HepG2 (cell line): ENCODE results near the gene FEV. TPM values are rescaled to one million over a fixed set of nuclear protein-coding genes. Genes with fewer than 3 reads are reported as not detected.
A peak's percentile ranks its signal among the peaks of the same experiment; 100 is the strongest.

Source experiments
- HES4 ChIP-seq: sonication (generic); formaldehyde crosslinking; IDR thresholded peaks from 2 replicates; pipeline ENCODE4 v1.9.0; 2021; ENCODE audit warnings: mild to moderate bottlenecking, missing genetic modification reagents, borderline replicate concordance
- SALL1 ChIP-seq: sonication (generic); formaldehyde crosslinking; IDR thresholded peaks from 2 replicates; pipeline ENCODE4 v1.8.0; 2022; ENCODE audit warnings: mild to moderate bottlenecking, missing genetic modification reagents
- SP1 ChIP-seq, 2 experiments: fragments of 450-650 bp in 1 of 2; sonication (generic) in 1 of 2; formaldehyde crosslinking in 1 of 2; IDR thresholded peaks; 2 replicates each; pipeline versions ENCODE4 v1.4.0 to v1.6.1; 2016 to 2020; ENCODE audit warnings: missing genetic modification reagents in 1 of 2
- SRF ChIP-seq: IDR thresholded peaks from 2 replicates; pipeline ENCODE4 v1.6.1; 2011; ENCODE audit warnings: mild to moderate bottlenecking, low read depth, low read length, moderate library complexity
- ZNF224 ChIP-seq: sonication (generic); formaldehyde crosslinking; IDR thresholded peaks from 2 replicates; pipeline ENCODE4 v1.5.0; 2020; ENCODE audit warnings: mild to moderate bottlenecking, missing genetic modification reagents
- ZNF891 ChIP-seq: sonication (generic); formaldehyde crosslinking; IDR thresholded peaks from 2 replicates; pipeline ENCODE4 v1.5.0; 2020; ENCODE audit warnings: mild to moderate bottlenecking, missing genetic modification reagents
- polyA plus RNA-seq, 8 experiments: library from polyadenylated mRNA; depleted of rRNA in 3 of 8; stranded (reverse) in 7 of 8; unstranded in 1 of 8; fragments of >200 nt; fragmentation: Illumina TruSeq in 4 of 8; extraction: Trizol in 4 of 8; gene quantifications; 2 replicates each; pipeline versions ENCODE4 v1.2.1 to v1.2.3, GENCODE V29; 2011 to 2016; ENCODE audit warnings: low read depth in 4 of 8, missing spikeins in 1 of 8, mixed read lengths in 1 of 8; ENCODE audit not compliant: insufficient read depth in 1 of 8
- total RNA-seq, 5 experiments: library from RNA; depleted of rRNA; stranded (reverse); fragments of >200 nt; fragmentation: Illumina TruSeq; extraction: Trizol; gene quantifications; 2 replicates each; pipeline ENCODE4 v1.2.3, GENCODE V29; 2016; ENCODE audit warnings: low read depth in 1 of 5
- TF ChIP-seq, protein P1 (sequence below): sonication (generic); formaldehyde crosslinking; IDR thresholded peaks from 2 replicates; pipeline ENCODE4 v1.5.0; 2020; ENCODE audit warnings: mild to moderate bottlenecking, missing genetic modification reagents
- TF ChIP-seq, protein P2 (sequence below): IDR thresholded peaks from 2 replicates; pipeline ENCODE4 v1.6.1; 2016; ENCODE audit warnings: low read depth
- TF ChIP-seq, protein P3 (sequence below): sonication (generic); formaldehyde crosslinking; IDR thresholded peaks from 2 replicates; pipeline ENCODE4 v1.4.0; 2020; ENCODE audit warnings: missing genetic modification reagents
- TF ChIP-seq, protein P4 (sequence below): sonication (generic); formaldehyde crosslinking; IDR thresholded peaks from 2 replicates; pipeline ENCODE4 v1.4.0; 2020; ENCODE audit warnings: missing genetic modification reagents
- TF ChIP-seq, protein P5 (sequence below): IDR thresholded peaks from 2 replicates; pipeline ENCODE4 v1.6.1; 2016; ENCODE audit warnings: control low read depth
- TF ChIP-seq, protein P6 (sequence below): sonication (generic); formaldehyde crosslinking; IDR thresholded peaks from 2 replicates; pipeline ENCODE4 v1.5.1; 2020; ENCODE audit warnings: mild to moderate bottlenecking, missing genetic modification reagents, borderline replicate concordance
- TF ChIP-seq, protein P7 (sequence below): sonication (generic); formaldehyde crosslinking; IDR thresholded peaks from 2 replicates; pipeline ENCODE4 v1.8.0; 2022; ENCODE audit warnings: mild to moderate bottlenecking, missing genetic modification reagents; ENCODE audit not compliant: insufficient replicate concordance
- TF ChIP-seq, protein P8 (sequence below): sonication (generic); formaldehyde crosslinking; IDR thresholded peaks from 2 replicates; pipeline ENCODE4 v1.5.1; 2020; ENCODE audit warnings: missing genetic modification reagents, mild to moderate bottlenecking, borderline replicate concordance

The FEV gene
- total and polyA plus RNA-seq, 2 of the 13 experiments (the other 11 are each of a cell fraction or from before 2014, with no cell fraction given) = not detected

DNA sequence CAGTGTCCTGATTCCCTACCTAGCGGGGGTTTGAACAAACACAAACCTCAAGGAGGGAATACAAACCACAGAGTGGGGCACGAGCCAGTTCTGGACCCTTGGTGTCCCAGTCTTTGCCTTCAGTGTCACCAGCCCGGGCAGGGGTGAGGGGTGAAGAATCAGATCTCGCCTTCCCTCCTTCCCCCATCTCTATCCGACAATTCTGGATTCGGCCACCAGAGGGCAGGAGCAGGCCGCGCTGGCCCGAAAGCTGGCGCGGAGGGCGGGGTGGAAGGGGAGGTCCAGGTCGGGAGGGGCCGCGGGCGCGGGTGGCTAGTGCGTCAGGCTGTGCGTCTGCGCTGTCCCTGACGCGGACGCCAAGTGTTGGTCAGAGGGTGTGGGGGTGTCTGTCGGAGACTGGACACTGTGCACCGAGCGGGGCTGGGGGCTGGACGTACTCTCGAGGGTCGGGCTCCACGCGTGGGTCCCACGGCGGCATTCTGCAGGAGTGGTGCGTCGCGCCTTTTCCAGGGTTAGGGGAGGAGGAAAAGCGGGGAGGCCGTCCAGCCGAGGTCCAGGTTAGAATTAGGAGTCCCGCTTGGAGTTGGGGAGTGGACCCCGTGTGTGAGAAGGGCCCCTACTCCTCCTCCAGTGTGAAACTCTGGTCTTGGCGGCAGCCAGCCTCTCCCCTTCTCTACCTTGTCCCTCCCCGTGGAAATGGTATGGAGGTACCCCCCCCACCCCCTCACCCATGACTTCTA is 11.2 kb upstream of the FEV start (continued):
- TF ChIP-seq, protein P1, sequence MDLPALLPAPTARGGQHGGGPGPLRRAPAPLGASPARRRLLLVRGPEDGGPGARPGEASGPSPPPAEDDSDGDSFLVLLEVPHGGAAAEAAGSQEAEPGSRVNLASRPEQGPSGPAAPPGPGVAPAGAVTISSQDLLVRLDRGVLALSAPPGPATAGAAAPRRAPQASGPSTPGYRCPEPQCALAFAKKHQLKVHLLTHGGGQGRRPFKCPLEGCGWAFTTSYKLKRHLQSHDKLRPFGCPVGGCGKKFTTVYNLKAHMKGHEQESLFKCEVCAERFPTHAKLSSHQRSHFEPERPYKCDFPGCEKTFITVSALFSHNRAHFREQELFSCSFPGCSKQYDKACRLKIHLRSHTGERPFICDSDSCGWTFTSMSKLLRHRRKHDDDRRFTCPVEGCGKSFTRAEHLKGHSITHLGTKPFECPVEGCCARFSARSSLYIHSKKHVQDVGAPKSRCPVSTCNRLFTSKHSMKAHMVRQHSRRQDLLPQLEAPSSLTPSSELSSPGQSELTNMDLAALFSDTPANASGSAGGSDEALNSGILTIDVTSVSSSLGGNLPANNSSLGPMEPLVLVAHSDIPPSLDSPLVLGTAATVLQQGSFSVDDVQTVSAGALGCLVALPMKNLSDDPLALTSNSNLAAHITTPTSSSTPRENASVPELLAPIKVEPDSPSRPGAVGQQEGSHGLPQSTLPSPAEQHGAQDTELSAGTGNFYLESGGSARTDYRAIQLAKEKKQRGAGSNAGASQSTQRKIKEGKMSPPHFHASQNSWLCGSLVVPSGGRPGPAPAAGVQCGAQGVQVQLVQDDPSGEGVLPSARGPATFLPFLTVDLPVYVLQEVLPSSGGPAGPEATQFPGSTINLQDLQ (CRISPR knock-in tag) = no peak
- TF ChIP-seq, protein P2, sequence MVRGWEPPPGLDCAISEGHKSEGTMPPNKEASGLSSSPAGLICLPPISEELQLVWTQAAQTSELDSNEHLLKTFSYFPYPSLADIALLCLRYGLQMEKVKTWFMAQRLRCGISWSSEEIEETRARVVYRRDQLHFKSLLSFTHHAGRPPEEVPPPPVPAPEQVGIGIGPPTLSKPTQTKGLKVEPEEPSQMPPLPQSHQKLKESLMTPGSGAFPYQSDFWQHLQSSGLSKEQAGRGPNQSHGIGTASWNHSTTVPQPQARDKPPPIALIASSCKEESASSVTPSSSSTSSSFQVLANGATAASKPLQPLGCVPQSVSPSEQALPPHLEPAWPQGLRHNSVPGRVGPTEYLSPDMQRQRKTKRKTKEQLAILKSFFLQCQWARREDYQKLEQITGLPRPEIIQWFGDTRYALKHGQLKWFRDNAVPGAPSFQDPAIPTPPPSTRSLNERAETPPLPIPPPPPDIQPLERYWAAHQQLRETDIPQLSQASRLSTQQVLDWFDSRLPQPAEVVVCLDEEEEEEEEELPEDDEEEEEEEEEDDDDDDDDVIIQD (CRISPR knock-in tag) = no peak
- TF ChIP-seq, protein P3, sequence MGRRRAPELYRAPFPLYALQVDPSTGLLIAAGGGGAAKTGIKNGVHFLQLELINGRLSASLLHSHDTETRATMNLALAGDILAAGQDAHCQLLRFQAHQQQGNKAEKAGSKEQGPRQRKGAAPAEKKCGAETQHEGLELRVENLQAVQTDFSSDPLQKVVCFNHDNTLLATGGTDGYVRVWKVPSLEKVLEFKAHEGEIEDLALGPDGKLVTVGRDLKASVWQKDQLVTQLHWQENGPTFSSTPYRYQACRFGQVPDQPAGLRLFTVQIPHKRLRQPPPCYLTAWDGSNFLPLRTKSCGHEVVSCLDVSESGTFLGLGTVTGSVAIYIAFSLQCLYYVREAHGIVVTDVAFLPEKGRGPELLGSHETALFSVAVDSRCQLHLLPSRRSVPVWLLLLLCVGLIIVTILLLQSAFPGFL = no peak
- no peak for TF ChIP-seq SRF
- TF ChIP-seq, protein P4, sequence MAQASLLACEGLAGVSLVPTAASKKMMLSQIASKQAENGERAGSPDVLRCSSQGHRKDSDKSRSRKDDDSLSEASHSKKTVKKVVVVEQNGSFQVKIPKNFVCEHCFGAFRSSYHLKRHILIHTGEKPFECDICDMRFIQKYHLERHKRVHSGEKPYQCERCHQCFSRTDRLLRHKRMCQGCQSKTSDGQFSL (CRISPR knock-in tag) = peak; percentile 7; the same call in 1 of the 2 replicates
- TF ChIP-seq, protein P5, sequence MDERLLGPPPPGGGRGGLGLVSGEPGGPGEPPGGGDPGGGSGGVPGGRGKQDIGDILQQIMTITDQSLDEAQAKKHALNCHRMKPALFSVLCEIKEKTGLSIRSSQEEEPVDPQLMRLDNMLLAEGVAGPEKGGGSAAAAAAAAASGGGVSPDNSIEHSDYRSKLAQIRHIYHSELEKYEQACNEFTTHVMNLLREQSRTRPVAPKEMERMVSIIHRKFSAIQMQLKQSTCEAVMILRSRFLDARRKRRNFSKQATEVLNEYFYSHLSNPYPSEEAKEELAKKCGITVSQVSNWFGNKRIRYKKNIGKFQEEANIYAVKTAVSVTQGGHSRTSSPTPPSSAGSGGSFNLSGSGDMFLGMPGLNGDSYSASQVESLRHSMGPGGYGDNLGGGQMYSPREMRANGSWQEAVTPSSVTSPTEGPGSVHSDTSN (CRISPR knock-in tag) = no peak
- peak; percentile 61; the same call in 1 of the 2 replicates for TF ChIP-seq SALL1 (CRISPR knock-in tag)
- no peak for TF ChIP-seq ZNF224 (CRISPR knock-in tag)
- TF ChIP-seq, protein P6, sequence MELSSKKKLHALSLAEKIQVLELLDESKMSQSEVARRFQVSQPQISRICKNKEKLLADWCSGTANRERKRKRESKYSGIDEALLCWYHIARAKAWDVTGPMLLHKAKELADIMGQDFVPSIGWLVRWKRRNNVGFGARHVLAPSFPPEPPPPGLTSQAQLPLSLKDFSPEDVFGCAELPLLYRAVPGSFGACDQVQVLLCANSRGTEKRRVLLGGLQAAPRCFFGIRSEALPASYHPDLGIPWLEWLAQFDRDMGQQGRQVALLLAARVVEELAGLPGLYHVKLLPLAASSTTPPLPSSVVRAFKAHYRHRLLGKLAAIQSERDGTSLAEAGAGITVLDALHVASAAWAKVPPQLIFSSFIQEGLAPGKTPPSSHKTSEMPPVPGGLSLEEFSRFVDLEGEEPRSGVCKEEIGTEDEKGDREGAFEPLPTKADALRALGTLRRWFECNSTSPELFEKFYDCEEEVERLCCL (CRISPR knock-in tag) = no peak
- TF ChIP-seq HES4 (CRISPR knock-in tag) = no peak
- peak; percentile 64; the same call in 1 of the 2 replicates for TF ChIP-seq ZNF891
- TF ChIP-seq, protein P7, sequence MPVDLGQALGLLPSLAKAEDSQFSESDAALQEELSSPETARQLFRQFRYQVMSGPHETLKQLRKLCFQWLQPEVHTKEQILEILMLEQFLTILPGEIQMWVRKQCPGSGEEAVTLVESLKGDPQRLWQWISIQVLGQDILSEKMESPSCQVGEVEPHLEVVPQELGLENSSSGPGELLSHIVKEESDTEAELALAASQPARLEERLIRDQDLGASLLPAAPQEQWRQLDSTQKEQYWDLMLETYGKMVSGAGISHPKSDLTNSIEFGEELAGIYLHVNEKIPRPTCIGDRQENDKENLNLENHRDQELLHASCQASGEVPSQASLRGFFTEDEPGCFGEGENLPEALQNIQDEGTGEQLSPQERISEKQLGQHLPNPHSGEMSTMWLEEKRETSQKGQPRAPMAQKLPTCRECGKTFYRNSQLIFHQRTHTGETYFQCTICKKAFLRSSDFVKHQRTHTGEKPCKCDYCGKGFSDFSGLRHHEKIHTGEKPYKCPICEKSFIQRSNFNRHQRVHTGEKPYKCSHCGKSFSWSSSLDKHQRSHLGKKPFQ = no peak
- TF ChIP-seq, protein P8, sequence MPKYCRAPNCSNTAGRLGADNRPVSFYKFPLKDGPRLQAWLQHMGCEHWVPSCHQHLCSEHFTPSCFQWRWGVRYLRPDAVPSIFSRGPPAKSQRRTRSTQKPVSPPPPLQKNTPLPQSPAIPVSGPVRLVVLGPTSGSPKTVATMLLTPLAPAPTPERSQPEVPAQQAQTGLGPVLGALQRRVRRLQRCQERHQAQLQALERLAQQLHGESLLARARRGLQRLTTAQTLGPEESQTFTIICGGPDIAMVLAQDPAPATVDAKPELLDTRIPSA (CRISPR knock-in tag) = no peak
- TF ChIP-seq SP1 (IDR thresholded peaks at IDR 0.05) = no peak
- TF ChIP-seq SP1 (CRISPR knock-in tag; IDR thresholded peaks at IDR 0.05) = peak; percentile 69
